Body of pancreas (tissue), 4 donors: Measurements from ENCODE around the gene AKAP7.

Experiments used
- CTCF ChIP-seq, 7 experiments: fragments of 450-650 bp in 4 of 7; fragments of 200-600 bp in 3 of 7; sonication (generic) in 3 of 7; IDR thresholded peaks; one replicate each; pipeline ENCODE4 v1.5.1; 2016 to 2019; ENCODE audit warnings: antibody characterized with exemption in 7 of 7
- POLR2A ChIP-seq, 3 donors: fragments of 450-650 bp; IDR thresholded peaks; one replicate each; pipeline ENCODE4 v1.6.1; 2016; ENCODE audit warnings: antibody characterized with exemption in 3 of 3, mild to moderate bottlenecking in 2 of 3

- TF ChIP-seq CTCF (IDR thresholded peaks at IDR 0.05), result no peak
- TF ChIP-seq POLR2A (IDR thresholded peaks at IDR 0.05), result no peak
Observed at GRCh38 chr6:131283466-131284175, 148.4 kb downstream of the AKAP7 start.
